AG09309 (cell line): ENCODE measurements around the gene CD247.

ENCODE experiments used
- DNase-seq: peaks from one replicate; pipeline ENCODE4 v3.0.0-alpha.2; 2010; ENCODE audit warnings: low read depth
- H3K4me3 ChIP-seq: 2 replicates; pipeline ENCODE4 v1.5.1; 2011; ENCODE audit warnings: mild to moderate bottlenecking, low read depth, low read length, moderate library complexity; ENCODE audit not compliant: control insufficient read depth
- TF ChIP-seq, protein P1 (sequence below): IDR thresholded peaks from 2 replicates; pipeline ENCODE4 v1.5.1; 2011; ENCODE audit warnings: mild to moderate bottlenecking, low read depth, low read length, inconsistent platforms; ENCODE audit not compliant: insufficient read depth, control insufficient read depth; ENCODE audit errors: missing control alignments

CD247 gene

DNA sequence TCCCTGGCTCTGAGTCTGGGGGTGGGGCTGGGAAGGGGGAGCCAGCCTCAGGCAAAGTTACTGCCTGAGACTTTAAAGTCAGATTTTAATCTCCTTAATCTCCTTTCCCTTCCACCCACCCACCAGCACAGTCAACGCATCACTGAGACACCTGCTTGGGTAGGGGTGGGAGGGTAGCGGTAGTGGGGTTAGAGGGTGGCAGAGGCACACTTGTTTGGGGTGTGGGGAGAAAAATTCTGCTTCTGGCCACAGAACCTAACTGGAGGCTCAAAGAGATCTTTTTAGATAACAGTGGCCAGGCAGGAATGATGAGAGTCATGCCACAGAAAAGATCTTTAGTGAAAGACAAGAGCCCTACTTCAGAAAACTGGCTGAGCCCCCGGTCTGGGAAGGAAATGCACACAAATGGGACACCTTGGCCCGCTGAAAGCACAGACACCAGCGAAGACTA is 44.1 kb downstream of the CD247 start:
- no peak overlapping the region for H3K4me3 ChIP-seq
- DNase-seq, result no peak

DNA sequence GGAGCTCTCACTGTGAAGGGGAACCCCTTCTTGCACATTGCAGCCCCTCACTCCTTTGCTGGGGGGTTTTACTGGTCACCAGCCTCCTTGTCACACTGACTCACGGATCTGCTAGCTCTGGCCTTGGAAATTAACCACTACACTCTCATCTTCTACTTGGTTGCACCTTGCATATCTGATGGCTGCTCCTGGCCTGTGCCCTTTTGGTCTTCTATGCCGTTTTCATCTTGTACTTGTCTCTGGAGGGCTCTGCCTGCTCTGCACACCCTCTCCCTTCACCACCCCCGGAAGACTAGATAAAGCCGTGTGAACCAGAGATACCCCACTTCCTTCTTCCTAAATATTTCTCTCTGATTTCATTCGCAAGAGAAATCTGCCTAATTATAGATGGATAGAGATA is 44.6 kb downstream of the CD247 start:
- no peak overlapping the region for H3K4me3 ChIP-seq
- DNase-seq, result no peak
- TF ChIP-seq, protein P1, sequence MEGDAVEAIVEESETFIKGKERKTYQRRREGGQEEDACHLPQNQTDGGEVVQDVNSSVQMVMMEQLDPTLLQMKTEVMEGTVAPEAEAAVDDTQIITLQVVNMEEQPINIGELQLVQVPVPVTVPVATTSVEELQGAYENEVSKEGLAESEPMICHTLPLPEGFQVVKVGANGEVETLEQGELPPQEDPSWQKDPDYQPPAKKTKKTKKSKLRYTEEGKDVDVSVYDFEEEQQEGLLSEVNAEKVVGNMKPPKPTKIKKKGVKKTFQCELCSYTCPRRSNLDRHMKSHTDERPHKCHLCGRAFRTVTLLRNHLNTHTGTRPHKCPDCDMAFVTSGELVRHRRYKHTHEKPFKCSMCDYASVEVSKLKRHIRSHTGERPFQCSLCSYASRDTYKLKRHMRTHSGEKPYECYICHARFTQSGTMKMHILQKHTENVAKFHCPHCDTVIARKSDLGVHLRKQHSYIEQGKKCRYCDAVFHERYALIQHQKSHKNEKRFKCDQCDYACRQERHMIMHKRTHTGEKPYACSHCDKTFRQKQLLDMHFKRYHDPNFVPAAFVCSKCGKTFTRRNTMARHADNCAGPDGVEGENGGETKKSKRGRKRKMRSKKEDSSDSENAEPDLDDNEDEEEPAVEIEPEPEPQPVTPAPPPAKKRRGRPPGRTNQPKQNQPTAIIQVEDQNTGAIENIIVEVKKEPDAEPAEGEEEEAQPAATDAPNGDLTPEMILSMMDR, result no peak

More for the DNA sequence above, 44.1 kb downstream of the CD247 start:
- TF ChIP-seq, protein P1, result no peak

DNA sequence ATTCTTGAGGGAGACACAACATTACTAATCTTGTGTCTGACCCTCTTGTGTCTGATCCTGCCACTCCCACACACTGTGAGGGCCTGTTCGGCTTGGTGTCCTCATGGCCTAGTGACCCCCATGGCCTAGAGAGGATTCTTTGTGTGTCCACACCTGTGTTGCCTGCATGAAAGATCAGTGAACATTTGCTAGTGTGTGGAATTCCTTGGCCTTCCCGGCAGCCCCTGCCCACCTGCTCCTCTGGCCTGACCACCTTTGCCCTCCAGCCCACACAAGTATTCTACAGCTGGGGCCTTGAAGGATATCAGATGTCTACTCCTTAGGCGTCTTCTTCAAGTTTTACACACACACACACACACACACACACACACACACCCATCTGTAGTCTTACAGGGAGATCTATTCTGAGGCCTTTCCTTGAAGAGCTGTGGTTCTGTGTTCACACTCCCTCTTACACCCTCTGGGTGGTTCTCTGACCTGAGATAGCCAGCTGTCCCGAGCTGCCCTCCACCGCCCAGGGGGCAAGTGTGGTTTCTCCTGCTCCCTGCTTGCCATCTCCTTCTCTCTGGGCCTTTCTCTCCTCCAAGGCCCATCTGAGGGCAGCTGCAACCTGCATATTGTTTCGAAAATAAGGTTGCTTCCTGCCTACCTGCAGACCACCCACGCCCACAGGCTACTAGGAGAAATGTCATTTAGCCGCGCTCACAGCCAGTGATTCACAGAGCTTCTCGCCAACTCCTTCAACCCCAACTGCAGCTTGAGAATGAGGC is 45.4 kb downstream of the CD247 start:
- DNase-seq, result no peak
- TF ChIP-seq, protein P1, result no peak
- no peak overlapping the region for H3K4me3 ChIP-seq

DNA sequence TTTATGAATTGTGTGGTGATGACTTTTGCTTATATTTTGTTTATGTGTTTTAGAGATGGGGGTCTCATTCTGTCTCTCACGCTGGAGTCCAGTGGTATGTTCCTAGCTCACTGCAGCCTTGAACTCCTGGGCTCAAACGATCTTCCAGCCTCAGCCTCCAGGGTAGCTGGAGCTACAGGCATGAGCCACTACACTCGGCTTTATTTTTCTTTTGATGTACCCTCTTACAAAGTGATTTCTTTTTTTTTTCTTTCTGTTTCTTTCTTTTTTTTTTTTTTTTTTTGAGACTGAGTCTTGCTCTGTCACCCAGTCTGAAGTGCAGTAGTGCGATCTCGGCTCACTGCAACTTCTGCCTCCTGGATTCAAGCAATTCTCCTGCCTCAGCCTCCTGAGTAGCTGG is 46.8 kb downstream of the CD247 start:
- no peak for DNase-seq
- H3K4me3 ChIP-seq, result no peak overlapping the region
- TF ChIP-seq, protein P1, result no peak

DNA sequence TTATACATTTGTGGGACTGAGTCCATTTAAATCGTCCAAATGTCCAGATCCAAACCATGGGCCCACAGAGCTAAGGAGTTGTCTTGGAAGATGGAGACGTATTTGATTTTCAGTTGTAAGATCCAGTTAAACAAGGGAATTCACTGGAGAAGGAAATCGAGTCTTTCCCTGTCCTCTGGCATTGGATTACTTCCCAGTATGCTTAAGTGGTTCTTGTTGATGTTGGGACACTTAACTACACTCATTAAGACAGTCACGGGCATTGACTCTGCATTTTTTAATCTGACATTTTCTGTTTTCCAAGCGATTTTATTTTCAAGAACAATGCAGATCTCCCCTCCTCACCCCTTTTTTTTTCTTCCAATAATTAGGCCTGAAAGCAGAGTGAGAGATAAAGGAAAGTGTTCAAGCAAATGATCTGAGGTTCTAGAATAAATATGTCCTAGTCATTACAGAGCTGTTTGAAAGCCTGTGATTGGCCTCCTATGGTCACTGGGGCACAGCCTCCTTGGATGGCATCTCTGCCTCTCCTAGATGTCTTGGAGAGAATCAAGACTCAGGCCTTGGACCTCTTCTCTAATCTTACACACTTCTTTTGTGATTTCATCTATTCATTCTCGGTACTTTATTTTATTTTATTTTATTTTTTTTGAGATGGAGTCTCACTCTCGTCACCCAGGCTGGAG is 48.9 kb downstream of the CD247 start:
- no peak for DNase-seq
- no peak overlapping the region for H3K4me3 ChIP-seq
- TF ChIP-seq, protein P1, result no peak

DNA sequence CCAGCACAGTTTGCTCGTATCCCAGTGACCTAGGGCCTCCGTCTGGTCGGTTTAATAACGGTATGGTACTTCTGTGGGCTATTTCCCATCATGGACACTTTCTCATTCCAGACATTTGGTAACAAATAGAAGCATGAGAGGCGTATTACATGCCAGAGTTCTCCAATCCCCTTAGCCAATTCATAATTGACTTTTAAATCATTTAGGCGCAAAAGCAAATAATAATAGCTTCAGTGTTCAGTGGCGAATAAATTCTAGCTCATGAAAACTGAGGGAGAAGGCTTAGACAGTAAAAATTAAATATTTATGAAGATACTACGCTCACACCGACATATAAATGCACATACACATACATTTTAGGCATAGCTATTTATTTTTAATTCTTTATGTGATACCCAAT is 50.6 kb downstream of the CD247 start:
- TF ChIP-seq, protein P1, result no peak
- H3K4me3 ChIP-seq, result no peak overlapping the region
- DNase-seq, result no peak
